Measurements from ENCODE around the gene CATSPER3.
A peak's percentile ranks its signal among the peaks of the same experiment; 100 is the strongest.
"Not testable (repeated sequence)": the region's sequence is repeated elsewhere in the genome, so short reads cannot be mapped to it uniquely, and the experiment has no call there.

CATSPER3 gene

DNA sequence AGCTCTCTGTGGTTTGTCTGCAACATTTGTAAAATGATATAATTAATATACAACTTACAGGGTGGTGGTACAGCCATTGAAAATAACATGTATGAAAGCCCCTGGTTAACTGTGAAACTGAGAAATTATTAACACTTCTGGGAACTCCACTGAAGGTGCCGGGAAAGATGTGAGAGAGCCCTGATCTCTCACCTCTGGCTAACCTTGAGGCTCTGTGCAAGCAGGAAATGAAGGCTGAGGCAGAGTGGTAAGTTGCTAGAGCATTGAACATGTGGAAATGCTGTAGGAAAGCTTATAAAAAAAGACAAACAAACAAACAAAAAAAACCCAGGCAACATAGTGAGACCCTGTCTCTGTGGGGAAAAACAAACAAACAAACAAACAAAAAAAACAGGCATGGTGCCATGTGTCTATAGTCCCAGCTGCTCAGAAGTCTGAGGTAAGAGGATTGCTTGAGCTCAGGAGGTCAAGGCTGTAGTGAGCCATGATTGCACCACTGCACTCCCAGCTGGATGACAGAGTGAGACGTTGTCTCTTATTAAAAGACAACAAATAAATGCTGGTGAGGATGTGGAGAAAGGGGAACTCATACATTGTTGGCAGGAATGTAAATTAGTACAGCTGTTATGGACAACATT lies 7.5 kb downstream of the CATSPER3 start:
- DNase-seq: no peak

DNA sequence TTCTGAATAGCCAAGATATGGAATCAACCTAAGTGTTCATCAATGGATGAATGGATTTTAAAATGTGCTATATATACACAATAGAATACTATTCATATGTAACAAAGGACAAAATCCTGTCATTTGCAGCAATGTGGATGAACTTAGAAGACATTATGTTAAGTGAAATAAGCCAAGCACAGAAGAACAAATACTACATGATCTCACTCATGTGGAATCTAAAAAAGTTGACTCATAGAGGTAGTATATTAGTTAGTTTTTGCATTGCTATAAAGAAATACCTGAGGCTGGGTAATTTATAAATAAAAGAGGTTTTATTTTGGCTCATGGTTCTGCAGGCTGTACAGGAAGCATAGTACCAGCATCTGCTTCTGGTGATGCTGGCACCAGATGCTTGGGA lies 8.1 kb downstream of the CATSPER3 start:
- DNase-seq: no peak

GRCh38 chr5:134976841-134977240 lies 9.1 kb downstream of the CATSPER3 start:
- DNase-seq: no peak

DNA sequence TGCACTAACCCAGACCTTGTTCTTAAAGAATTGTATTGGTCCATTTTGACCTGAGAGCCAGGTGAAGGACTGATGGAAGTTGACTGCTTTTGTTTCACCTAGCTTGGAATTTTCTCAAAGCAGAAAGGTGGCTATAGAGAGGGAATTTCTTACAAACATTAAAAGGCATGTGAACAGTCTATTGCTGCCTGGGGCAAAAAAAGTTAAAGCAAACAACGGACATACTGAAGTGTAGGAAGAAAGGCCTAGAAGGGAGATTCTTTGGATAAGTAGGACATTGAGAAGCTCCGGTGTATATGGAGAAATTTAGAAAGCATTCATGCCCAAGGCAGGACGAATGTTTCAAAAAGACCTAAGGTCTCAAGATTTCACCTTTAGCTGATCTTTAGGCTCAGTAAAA lies 11.7 kb downstream of the CATSPER3 start:
- DNase-seq: no peak

- DNase-seq: no peak
Observed at GRCh38 chr5:134982230-134982629, 14.5 kb downstream of the CATSPER3 start.

- DNase-seq: no peak
Observed at GRCh38 chr5:134989266-134989830, 21.6 kb downstream of the CATSPER3 start.

DNA sequence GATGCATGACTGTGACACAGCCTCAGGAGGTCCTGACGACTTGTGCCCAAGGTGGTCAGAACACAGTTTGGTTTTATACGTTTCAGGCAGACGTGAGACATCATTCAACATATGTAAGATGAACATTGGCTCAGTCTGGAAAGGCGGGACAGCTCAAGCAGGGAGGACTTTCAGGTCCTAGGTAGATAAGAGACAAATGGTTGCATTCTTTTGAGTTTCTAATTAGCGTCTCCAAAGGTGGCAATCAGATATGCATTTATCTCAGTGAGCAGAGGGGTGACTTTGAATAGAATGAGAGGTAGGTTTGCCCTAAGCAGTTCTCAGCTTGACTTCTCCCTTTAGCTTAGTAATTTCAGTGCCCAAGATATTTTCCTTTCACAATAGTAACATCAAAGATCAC lies 22.5 kb downstream of the CATSPER3 start:
- DNase-seq: not testable (repeated sequence)

GRCh38 chr5:134992148-134992547 lies 24.4 kb downstream of the CATSPER3 start:
- DNase-seq: no peak

DNA sequence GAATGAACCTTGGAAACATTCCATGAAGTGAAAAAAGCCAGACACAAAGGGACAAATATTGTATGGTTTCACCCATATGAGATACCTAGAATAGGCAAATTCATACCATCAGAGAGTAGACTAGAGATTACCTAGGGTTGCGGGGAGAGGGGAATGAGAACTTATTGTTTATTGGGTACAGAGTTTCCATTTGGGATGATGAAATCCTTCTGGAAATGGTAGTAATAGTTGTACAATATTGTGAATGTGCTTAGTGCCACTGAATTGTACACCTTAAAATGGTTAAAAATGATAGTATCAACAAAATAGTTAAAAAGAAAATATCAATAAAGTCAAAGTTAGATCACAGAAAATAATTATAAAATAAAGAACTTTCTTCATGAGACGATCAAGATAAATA lies 25.5 kb downstream of the CATSPER3 start:
- DNase-seq: no peak

DNA sequence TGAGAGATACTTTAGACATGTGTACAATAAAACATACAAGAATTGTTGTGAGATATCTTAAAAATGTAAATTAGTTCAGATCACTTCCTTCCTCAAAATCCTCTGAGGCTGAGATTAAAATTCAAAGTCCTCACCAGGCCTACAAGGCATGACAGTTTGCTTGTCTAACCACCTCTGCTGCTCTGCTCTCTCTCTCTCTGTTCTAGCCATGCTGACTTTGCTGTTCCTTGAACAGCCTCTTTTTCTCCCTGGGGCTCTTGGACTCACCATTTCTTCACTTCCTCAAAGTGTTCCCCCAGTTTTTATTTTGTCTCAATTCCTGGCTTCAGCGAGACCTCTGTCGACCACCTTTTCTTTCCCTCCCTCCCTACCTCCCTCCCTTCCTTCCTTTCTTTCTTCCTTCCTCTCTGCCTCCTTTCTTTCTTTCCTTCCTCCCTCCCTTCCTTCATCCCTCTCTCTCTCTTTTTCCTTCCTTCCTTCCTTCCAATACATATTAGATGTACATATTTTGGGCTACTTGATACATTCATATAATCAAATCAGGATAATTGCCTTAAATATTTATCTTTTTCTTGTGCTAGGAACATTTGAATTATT lies 27.0 kb downstream of the CATSPER3 start:
- DNase-seq: peak; percentile 5 to 31

GRCh38 chr5:134995850-134996402 lies 28.2 kb downstream of the CATSPER3 start:
- no peak for DNase-seq

- no peak for DNase-seq
Observed at GRCh38 chr5:134997015-134997414, 29.3 kb downstream of the CATSPER3 start.

- not testable (repeated sequence) for DNase-seq
Observed at GRCh38 chr5:134998068-134998467, 30.4 kb downstream of the CATSPER3 start.

GRCh38 chr5:135004376-135004775 lies 36.7 kb downstream of the CATSPER3 start:
- DNase-seq: no peak

- no peak for DNase-seq
Observed at GRCh38 chr5:135005076-135005475, 37.4 kb downstream of the CATSPER3 start.

DNA sequence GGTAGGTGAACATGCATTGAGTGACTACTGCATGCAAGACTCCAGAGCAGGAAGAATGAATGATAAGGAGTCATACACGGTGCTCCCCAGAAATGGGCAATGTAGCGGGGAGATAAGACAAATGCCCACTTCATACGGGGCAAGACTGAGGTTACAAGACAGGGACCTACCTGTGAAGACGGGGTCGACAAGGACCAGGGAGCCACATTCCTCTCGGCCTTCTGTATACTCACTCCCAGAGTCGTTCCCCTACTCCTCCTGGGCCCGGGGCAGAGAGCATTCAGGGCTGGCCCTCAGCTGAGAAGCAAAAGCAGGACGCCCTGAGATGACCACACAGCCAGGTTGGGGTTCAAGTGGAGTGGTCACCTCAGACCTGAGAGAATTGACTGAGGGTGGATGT lies 39.6 kb downstream of the CATSPER3 start:
- no peak for DNase-seq

DNA sequence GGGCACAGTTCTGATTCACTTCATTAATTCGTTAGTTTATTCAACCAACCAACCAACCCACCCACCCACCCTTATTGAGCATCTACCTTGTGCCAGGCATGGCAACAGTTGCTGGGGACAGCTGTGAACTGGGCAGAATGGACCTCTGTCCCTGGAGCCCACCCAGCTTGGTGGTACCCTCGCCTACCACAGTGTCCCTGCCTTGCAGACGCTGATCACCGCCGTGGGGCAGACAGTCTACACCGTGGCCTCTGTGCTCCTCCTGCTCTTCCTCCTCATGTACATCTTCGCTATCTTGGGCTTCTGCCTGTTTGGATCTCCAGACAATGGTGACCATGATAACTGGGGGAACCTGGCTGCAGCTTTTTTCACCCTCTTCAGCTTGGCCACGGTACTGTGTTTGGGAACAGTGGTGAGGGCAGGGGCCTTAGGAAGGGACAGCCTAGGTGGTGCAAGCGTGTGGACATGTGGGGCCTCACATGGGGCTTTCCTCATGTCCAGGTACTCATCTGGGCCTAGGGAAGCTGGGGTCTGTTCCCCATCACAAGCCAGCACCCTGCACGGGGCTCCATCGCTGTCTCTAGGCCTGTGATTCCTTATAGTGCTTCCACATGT lies 40.1 kb downstream of the CATSPER3 start:
- no peak for DNase-seq

DNA sequence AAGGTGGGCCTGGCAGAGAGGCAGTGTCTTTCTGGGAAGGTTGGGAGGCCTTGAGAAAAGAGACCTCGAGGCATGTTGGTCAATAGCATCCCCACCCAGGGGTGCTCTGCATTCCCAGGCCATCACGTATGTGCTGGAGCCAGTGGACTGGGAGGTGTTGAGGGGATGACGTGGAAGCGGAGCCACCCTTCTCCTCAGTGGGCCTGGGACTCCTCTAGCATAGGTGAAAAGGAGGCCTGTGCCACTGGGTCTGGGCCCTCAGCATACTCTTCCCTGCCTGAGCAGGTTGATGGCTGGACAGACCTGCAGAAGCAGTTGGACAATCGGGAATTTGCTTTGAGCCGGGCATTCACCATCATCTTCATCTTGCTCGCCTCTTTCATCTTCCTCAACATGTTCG lies 40.8 kb downstream of the CATSPER3 start:
- DNase-seq: no peak

DNA sequence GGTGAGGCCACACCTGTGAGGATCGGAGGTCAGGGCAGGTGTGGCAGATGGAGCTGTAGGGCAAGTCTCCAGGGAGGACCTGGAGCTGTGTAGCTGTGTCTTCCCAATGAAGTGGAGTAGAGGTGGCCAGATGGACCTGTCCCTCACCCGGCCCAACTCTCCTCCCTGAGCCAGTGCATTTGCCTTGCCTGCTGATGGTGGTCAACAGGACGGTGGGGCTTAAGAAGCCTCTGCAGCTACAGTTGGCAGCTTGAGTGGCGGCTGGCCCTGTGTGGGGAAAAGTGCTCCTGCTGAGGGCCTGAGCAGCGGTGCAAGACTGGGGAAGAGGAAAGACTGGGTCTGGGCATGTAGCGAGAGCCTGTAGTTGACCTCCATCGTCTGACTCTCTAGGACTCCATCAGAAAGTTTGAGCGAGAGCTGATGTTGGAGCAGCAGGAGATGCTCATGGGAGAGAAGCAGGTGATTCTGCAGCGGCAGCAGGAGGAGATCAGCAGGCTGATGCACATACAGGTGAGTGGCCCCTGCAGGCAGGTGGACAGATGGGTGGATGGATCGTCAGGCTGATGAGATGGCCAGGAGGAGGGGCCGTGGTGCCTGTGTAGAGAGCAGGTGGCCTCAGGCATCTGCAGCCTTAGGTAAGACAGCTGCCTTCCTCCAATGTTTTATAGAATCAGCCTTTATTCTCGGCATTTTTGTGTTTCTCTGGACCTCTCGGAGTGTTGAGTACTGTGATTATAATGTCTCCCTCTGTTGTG lies 41.5 kb downstream of the CATSPER3 start:
- no peak for DNase-seq

- DNase-seq: no peak
Observed at GRCh38 chr5:135009736-135010501, 42.2 kb downstream of the CATSPER3 start.

- DNase-seq: no peak
Observed at GRCh38 chr5:135010502-135011354, 43.0 kb downstream of the CATSPER3 start.

Measured in AML-193 (cell line).